Right lobe of liver (tissue), 6 donors: ENCODE data around the gene NCAPD2. TPM values are rescaled to one million over a fixed set of nuclear protein-coding genes. Genes with fewer than 3 reads are reported as not detected.

Experiments used
- ATAC-seq, 4 donors: fragments of 200-7000 bp; cut with Tn5 transposase; one replicate each; pipeline ENCODE4 v1.9.1; 2020; ENCODE audit warnings: mild to moderate bottlenecking in 4 of 4, moderate library complexity in 4 of 4
- DNase-seq, 3 donors: peaks; one replicate each; pipeline ENCODE4 v3.0.0-alpha.2; 2020
- H3K27ac ChIP-seq, 3 donors: fragments of 200-600 bp; one replicate each; pipeline ENCODE4 v1.8.0; 2022
- H3K27me3 ChIP-seq, 2 donors: fragments of 200-600 bp; one replicate each; pipeline ENCODE4 v1.8.0; 2022
- H3K36me3 ChIP-seq, 4 donors: fragments of 200-600 bp; sonication (generic) in 1 of 4; one replicate each; pipeline versions ENCODE4 v1.5.1 to v1.8.0; 2017 to 2022; ENCODE audit warnings: control low read depth in 1 of 4
- H3K4me1 ChIP-seq, 4 donors: fragments of 200-600 bp; sonication (generic) in 1 of 4; one replicate each; pipeline versions ENCODE4 v1.5.1 to v1.8.0; 2017 to 2022; ENCODE audit warnings: control low read depth in 1 of 4
- H3K4me3 ChIP-seq, 3 donors: fragments of 200-600 bp; one replicate each; pipeline ENCODE4 v1.8.0; 2022
- H3K9me3 ChIP-seq, 4 donors: fragments of 200-600 bp; sonication (generic) in 1 of 4; one replicate each; pipeline versions ENCODE4 v1.5.1 to v1.8.0; 2017 to 2022; ENCODE audit warnings: control low read depth in 1 of 4
- CTCF ChIP-seq, 4 donors: fragments of 200-600 bp in 3 of 4; fragments of 450-650 bp in 1 of 4; IDR thresholded peaks; one replicate each; pipeline versions ENCODE4 v1.5.1 to v1.8.0; 2016 to 2022; ENCODE audit warnings: antibody characterized with exemption in 4 of 4, mild to moderate bottlenecking in 2 of 4
- POLR2A ChIP-seq: fragments of 450-650 bp; IDR thresholded peaks from one replicate; pipeline ENCODE4 v1.6.1; 2017; ENCODE audit warnings: antibody characterized with exemption, mild to moderate bottlenecking
- WGBS: methylation state at CpG from one replicate; pipeline ENCODE4 v1.1.6; 2018; ENCODE audit warnings: low coverage, low lambda C conversion rate; ENCODE audit not compliant: insufficient coverage; ENCODE audit errors: missing lambda C conversion rate; 5-methylcytosine and 5-hydroxymethylcytosine counted together
- intact Hi-C, 2 donors: fragments of 100-400 bp; cut with DNase I; formaldehyde crosslinking; loops; one replicate each; pipeline versions ENCODE4 v1.11.2 to v1.14.1; 2022
- total RNA-seq, 6 experiments: library from RNA; depleted of rRNA in 2 of 6; stranded (reverse); fragments of >200 nt in 2 of 6; fragmentation: NEBNext Ultra II Directional in 3 of 6; extraction: Animal tissue kit (Norgen Biotek cat#: 25700) in 3 of 6; gene quantifications; one replicate each; pipeline versions ENCODE4 v1.1.0 to v1.2.4, GENCODE V29; 2016 to 2023
- donor health status: DM: no; HTN: yes; CAD: no.
- donor health status: DM: no; HTN: no; CAD: no.
- donor health status: DM: no; HTN: no; CAD: no.
- donor health status: DM: no; HTN: yes; CAD: no.
- donor health status: DM: no; HTN: yes; CAD: no.

Gene NCAPD2
- total RNA-seq, 6 experiments from 2014 or later, result 6.2 to 40.9 (median 8.4) TPM

GRCh38 chr12:6549684-6550151 is 55.8 kb downstream of the NCAPD2 start:
- DNase-seq (peak in 1 of 3 donors; percentile 52), ATAC-seq (no peak)
- H3K27me3 ChIP-seq, result no peaks in the 10 kb centered on the region
- H3K27ac ChIP-seq, result peak overlapping the region in 1 of 3 donors; percentile 13
- TF ChIP-seq CTCF (IDR thresholded peaks at IDR 0.05), result no peak
- TF ChIP-seq POLR2A, result no peak
- peaks cover 0 to 23% (median 11%) of the 10 kb centered on the region in 4 donors for H3K4me1 ChIP-seq
- peaks cover 0 to 40% (median 7%) of the 10 kb centered on the region in 4 donors for H3K36me3 ChIP-seq
- H3K9me3 ChIP-seq, result no peaks in the 10 kb centered on the region
- no CpG with 5 or more reads among the region's 18 CpGs for WGBS
- intact Hi-C loops, result loop anchor here in 1 of 2 donors (10.0 kb wide), 1 partner anchor 125 kb away; no protein-coding TSS in a partner anchor
- no peak overlapping the region for H3K4me3 ChIP-seq

- Histone ChIP-seq H3K9me3 (no peaks in the 10 kb centered on the region), H3K4me3 (no peak overlapping the region), H3K27ac (peak overlapping the region; percentile 44 to 74 (median 51)), H3K4me1 (peaks cover 0 to 25% (median 12%) of the 10 kb centered on the region in 4 donors), H3K36me3 (peaks cover 0 to 40% (median 7%) of the 10 kb centered on the region in 4 donors), H3K27me3 (no peaks in the 10 kb centered on the region)
- DNase-seq (peak in 1 of 3 donors; percentile 67), ATAC-seq (peak; percentile 4 to 38 (median 6))
- whole genome bisulfite sequencing, result 59% methylated on average over 10 of the region's 24 CpGs
- no peak for TF ChIP-seq POLR2A
- no peak for TF ChIP-seq CTCF (IDR thresholded peaks at IDR 0.05)
- intact Hi-C loops, result no loop called here
These were observed 56.6 kb downstream of the NCAPD2 start for GRCh38 chr12:6550294-6551062.

- peak in 2 of 3 donors; percentile 49 to 64 for DNase-seq
- intact Hi-C loops, result no loop called here
These were observed 57.2 kb downstream of the NCAPD2 start for GRCh38 chr12:6551063-6551461.

More at GRCh38 chr12:6551063-6551461, 57.2 kb downstream of the NCAPD2 start:
- 89% methylated on average over 7 of the region's 18 CpGs for WGBS
- no peak for TF ChIP-seq CTCF (IDR thresholded peaks at IDR 0.05)
- TF ChIP-seq POLR2A, result no peak
- H3K36me3 ChIP-seq, result peaks cover 0 to 35% (median 7%) of the 10 kb centered on the region in 4 donors
- ATAC-seq, result no peak
- H3K27ac ChIP-seq, result peak overlapping the region; percentile 44 to 74 (median 51)
- H3K4me1 ChIP-seq, result peaks cover 0 to 25% (median 12%) of the 10 kb centered on the region in 4 donors
- no peaks in the 10 kb centered on the region for H3K27me3 ChIP-seq
- no peak overlapping the region for H3K4me3 ChIP-seq
- no peaks in the 10 kb centered on the region for H3K9me3 ChIP-seq
